ENCODE results near the gene CPSF4. TPM values are rescaled to one million over a fixed set of nuclear protein-coding genes. Genes with fewer than 3 reads are reported as not detected.

The CPSF4 gene
- total and polyA plus RNA-seq, 2 donors (not counting 1 experiment from before 2014, with no cell fraction given): 52.9 to 63.2 TPM

- H3K4me3 Mint-ChIP-seq: no peak overlapping the region
- H3K27me3 Mint-ChIP-seq: no peaks in the 10 kb centered on the region
- Histone ChIP-seq H4K20me1 (ENCODE audit: control insufficient read depth, insufficient read depth, low read length, poor library complexity, severe bottlenecking) (peaks cover 45% of the 10 kb centered on the region), H2AFZ (ENCODE audit: insufficient read depth, low read depth, low read length, poor library complexity, severe bottlenecking) (no peak overlapping the region), H3K4me2 (replicated peaks; ENCODE audit: low read depth, low read length, poor library complexity, severe bottlenecking) (no peak overlapping the region), H3K27ac (ENCODE audit: low read length in 2 of 2) (no peak overlapping the region), H3K9ac (ENCODE audit: low read length) (no peak overlapping the region), H3K27me3 (replicated peaks in 1 of 4; ENCODE audit: control extremely low read depth in 1 of 4, control insufficient read depth in 3 of 4, insufficient read depth in 4 of 4, low read length in 3 of 4) (no peaks in the 10 kb centered on the region), H3K36me3 (replicated peaks in 1 of 2; ENCODE audit: control extremely low read depth in 1 of 2, control insufficient read depth in 1 of 2, extremely low read depth in 1 of 2, insufficient read depth in 2 of 2, low read length in 1 of 2) (peaks cover 0 to 61% of the 10 kb centered on the region in 2 experiments), H3K79me2 (ENCODE audit: control insufficient read depth, insufficient read depth, low read length) (peaks cover 47% of the 10 kb centered on the region), H3K9me3 (ENCODE audit: control extremely low read depth in 1 of 3, control insufficient read depth in 2 of 3, insufficient read depth in 1 of 3, low read length in 2 of 3) (no peaks in the 10 kb centered on the region), H3K4me1 (ENCODE audit: control insufficient read depth in 2 of 2, insufficient read depth in 2 of 2, low read length in 2 of 2) (no peaks in the 10 kb centered on the region), H3K4me3 (ENCODE audit: control extremely low read depth in 1 of 5, extremely low read depth in 1 of 5, insufficient read depth in 1 of 5, low read depth in 2 of 5, low read length in 4 of 5) (no peak overlapping the region)
- CTCF ChIA-PET: interaction anchor here (0.5 kb wide), 1 partner anchor 496 kb away, joined by 3 read pairs; no protein-coding TSS in a partner anchor
- H3K9me3 Mint-ChIP-seq (ENCODE audit: insufficient read depth): no peaks in the 10 kb centered on the region
- DNase-seq (no peak), ATAC-seq (ENCODE audit: low read depth) (no peak)
- POLR2A ChIA-PET: no interaction called here
- intact Hi-C loops (cut with micrococcal nuclease): no loop called here
- WGBS (ENCODE audit: insufficient coverage): 84% methylated on average over 5 of the region's 9 CpGs
- no peak overlapping the region for H3K27ac Mint-ChIP-seq
- H3K4me1 Mint-ChIP-seq: peaks cover 7% of the 10 kb centered on the region
- TF ChIP-seq CTCF (IDR thresholded peaks at IDR 0.05): no peak
- no peak for TF ChIP-seq EZH2 (IDR thresholded peaks at IDR 0.05; ENCODE audit: borderline replicate concordance, insufficient read depth, low read depth, low read length, poor library complexity, severe bottlenecking)
Observed at GRCh38 chr7:99455874-99456273, 17.1 kb downstream of the CPSF4 start.

DNA sequence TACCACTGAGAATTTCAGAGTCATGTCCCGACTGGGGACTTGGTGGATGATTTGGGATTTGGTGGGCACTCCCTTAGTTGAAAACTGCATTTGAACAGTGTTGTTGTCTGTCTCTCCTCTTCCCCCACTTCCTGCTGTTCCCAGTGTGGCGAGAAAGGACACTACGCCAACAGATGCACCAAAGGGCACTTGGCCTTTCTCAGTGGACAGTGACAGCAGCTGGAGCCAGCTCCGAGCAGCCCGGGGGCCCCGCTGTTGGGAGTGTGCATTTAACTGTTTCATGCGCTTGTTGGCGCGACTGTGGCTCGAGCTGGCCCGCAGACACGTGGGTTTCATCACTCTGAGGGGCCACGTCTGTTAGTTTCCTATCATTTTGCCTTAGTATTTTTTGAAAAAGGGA lies 17.5 kb downstream of the CPSF4 start:
- 93% methylated on average over 12 of the region's 13 CpGs for WGBS (ENCODE audit: insufficient coverage)
- ATAC-seq (ENCODE audit: low read depth) (no peak), DNase-seq (no peak)
- Histone ChIP-seq H4K20me1 (ENCODE audit: control insufficient read depth, insufficient read depth, low read length, poor library complexity, severe bottlenecking) (peaks cover 49% of the 10 kb centered on the region), H3K4me1 (ENCODE audit: control insufficient read depth in 2 of 2, insufficient read depth in 2 of 2, low read length in 2 of 2) (no peaks in the 10 kb centered on the region), H3K9me3 (ENCODE audit: control extremely low read depth in 1 of 3, control insufficient read depth in 2 of 3, insufficient read depth in 1 of 3, low read length in 2 of 3) (no peaks in the 10 kb centered on the region), H3K4me3 (ENCODE audit: control extremely low read depth in 1 of 5, extremely low read depth in 1 of 5, insufficient read depth in 1 of 5, low read depth in 2 of 5, low read length in 4 of 5) (no peak overlapping the region), H3K9ac (ENCODE audit: low read length) (no peak overlapping the region), H3K27ac (ENCODE audit: low read length in 2 of 2) (no peak overlapping the region), H3K36me3 (replicated peaks in 1 of 2; ENCODE audit: control extremely low read depth in 1 of 2, control insufficient read depth in 1 of 2, extremely low read depth in 1 of 2, insufficient read depth in 2 of 2, low read length in 1 of 2) (peaks cover 0 to 58% of the 10 kb centered on the region in 2 experiments), H2AFZ (ENCODE audit: insufficient read depth, low read depth, low read length, poor library complexity, severe bottlenecking) (no peak overlapping the region), H3K27me3 (replicated peaks in 1 of 4; ENCODE audit: control extremely low read depth in 1 of 4, control insufficient read depth in 3 of 4, insufficient read depth in 4 of 4, low read length in 3 of 4) (no peaks in the 10 kb centered on the region), H3K4me2 (replicated peaks; ENCODE audit: low read depth, low read length, poor library complexity, severe bottlenecking) (no peak overlapping the region), H3K79me2 (ENCODE audit: control insufficient read depth, insufficient read depth, low read length) (peaks cover 51% of the 10 kb centered on the region)
- H3K27ac Mint-ChIP-seq: no peak overlapping the region
- TF ChIP-seq EZH2 (IDR thresholded peaks at IDR 0.05; ENCODE audit: borderline replicate concordance, insufficient read depth, low read depth, low read length, poor library complexity, severe bottlenecking) (no peak), CTCF (IDR thresholded peaks at IDR 0.05) (no peak)
- no peaks in the 10 kb centered on the region for H3K27me3 Mint-ChIP-seq
- H3K4me3 Mint-ChIP-seq: no peak overlapping the region
- intact Hi-C loops (cut with micrococcal nuclease): no loop called here
- POLR2A ChIA-PET: no interaction called here
- no peaks in the 10 kb centered on the region for H3K9me3 Mint-ChIP-seq (ENCODE audit: insufficient read depth)
- H3K4me1 Mint-ChIP-seq: peaks cover 7% of the 10 kb centered on the region
- CTCF ChIA-PET: no interaction called here
